Mesenchymal stem cell (in vitro differentiated cells and primary cell): Measurements from ENCODE around the gene SMIM8.
"Not testable (repeated sequence)": the region's sequence is repeated elsewhere in the genome, so short reads cannot be mapped to it uniquely, and the experiment has no call there.

Experiments
- DNase-seq: peaks from one replicate; pipeline ENCODE4 v3.0.0-alpha.2; 2013
- H2AFZ ChIP-seq: one replicate; pipeline ENCODE4 v1.6.1; 2013; ENCODE audit warnings: low read depth, mild to moderate bottlenecking, control low read depth, inconsistent platforms, low read length, moderate library complexity
- H2AK5ac ChIP-seq: 2 replicates; pipeline ENCODE4 v1.6.1; 2013; ENCODE audit warnings: low read length, moderate library complexity, mild to moderate bottlenecking, inconsistent platforms; ENCODE audit not compliant: severe bottlenecking
- H2BK120ac ChIP-seq: one replicate; pipeline ENCODE4 v1.6.1; 2013; ENCODE audit warnings: low read depth, mild to moderate bottlenecking, inconsistent platforms, low read length, moderate library complexity
- H2BK12ac ChIP-seq, 2 experiments: one replicate each; pipeline ENCODE4 v1.6.1; 2013; ENCODE audit warnings: inconsistent platforms in 2 of 2, low read length in 2 of 2, mild to moderate bottlenecking in 2 of 2, moderate library complexity in 2 of 2, control low read depth in 1 of 2
- H2BK15ac ChIP-seq: one replicate; pipeline ENCODE4 v1.6.1; 2013; ENCODE audit warnings: mild to moderate bottlenecking, low read depth, inconsistent platforms; ENCODE audit not compliant: poor library complexity, severe bottlenecking
- H2BK5ac ChIP-seq: 2 replicates; pipeline ENCODE4 v1.6.1; 2013; ENCODE audit warnings: low read depth, mild to moderate bottlenecking, low read length, control low read depth, inconsistent platforms; ENCODE audit not compliant: poor library complexity, severe bottlenecking
- H3K14ac ChIP-seq, 2 experiments: one replicate each; pipeline ENCODE4 v1.6.1; 2013; ENCODE audit warnings: inconsistent platforms in 2 of 2, low read length in 2 of 2, control low read depth in 1 of 2, mild to moderate bottlenecking in 1 of 2, moderate library complexity in 1 of 2
- H3K18ac ChIP-seq, 2 experiments: one replicate each; pipeline ENCODE4 v1.6.1; 2013; ENCODE audit warnings: inconsistent platforms in 2 of 2, low read length in 2 of 2, control low read depth in 1 of 2, low read depth in 1 of 2, mild to moderate bottlenecking in 1 of 2
- H3K23ac ChIP-seq, 2 experiments: one replicate each; pipeline ENCODE4 v1.6.1; 2013; ENCODE audit warnings: inconsistent platforms in 2 of 2, low read length in 2 of 2, mild to moderate bottlenecking in 2 of 2, moderate library complexity in 2 of 2, control low read depth in 1 of 2
- H3K27ac ChIP-seq: 2 replicates; pipeline ENCODE4 v1.5.1; 2013; ENCODE audit warnings: mild to moderate bottlenecking, moderate library complexity, low read length, control low read depth, inconsistent platforms; ENCODE audit not compliant: poor library complexity, severe bottlenecking
- H3K27me3 ChIP-seq, 2 experiments: 2 replicates each; pipeline versions ENCODE4 v1.6.1 to v1.7.0; 2013; ENCODE audit warnings: low read length in 2 of 2, mild to moderate bottlenecking in 2 of 2, moderate library complexity in 2 of 2, control low read depth in 1 of 2, inconsistent platforms in 1 of 2; ENCODE audit not compliant: control insufficient read depth in 1 of 2, insufficient read depth in 1 of 2
- H3K36me3 ChIP-seq, 2 experiments: 2 replicates each; pipeline versions ENCODE4 v1.6.1 to v1.7.0; 2013; ENCODE audit warnings: low read length in 2 of 2, control low read depth in 1 of 2, inconsistent platforms in 1 of 2, low read depth in 1 of 2, mild to moderate bottlenecking in 1 of 2; ENCODE audit not compliant: insufficient read depth in 2 of 2, control insufficient read depth in 1 of 2
- H3K4ac ChIP-seq, 2 experiments: one replicate each; pipeline ENCODE4 v1.6.1; 2013; ENCODE audit warnings: inconsistent platforms in 2 of 2, low read length in 2 of 2, mild to moderate bottlenecking in 2 of 2, moderate library complexity in 2 of 2, control low read depth in 1 of 2, low read depth in 1 of 2
- H3K4me1 ChIP-seq: 2 replicates; pipeline ENCODE4 v1.6.1; 2013; ENCODE audit warnings: low read depth, low read length, control low read depth; ENCODE audit not compliant: control insufficient read depth, insufficient read depth
- H3K4me2 ChIP-seq: 2 replicates; pipeline ENCODE4 v1.6.1; 2013; ENCODE audit warnings: low read length, mild to moderate bottlenecking, inconsistent platforms; ENCODE audit not compliant: poor library complexity, severe bottlenecking
- H3K4me3 ChIP-seq, 2 experiments: 2 replicates each; pipeline versions ENCODE4 v1.5.1 to v1.7.0; 2013; ENCODE audit warnings: low read length in 2 of 2, mild to moderate bottlenecking in 2 of 2, control low read depth in 1 of 2, low read depth in 1 of 2; ENCODE audit not compliant: insufficient read depth in 1 of 2
- H3K79me1 ChIP-seq: replicated peaks from 2 replicates; pipeline ENCODE4 v1.6.1; 2013; ENCODE audit warnings: mild to moderate bottlenecking, control low read depth, low read length, inconsistent platforms; ENCODE audit not compliant: poor library complexity, severe bottlenecking
- H3K9ac ChIP-seq: 2 replicates; pipeline ENCODE4 v1.7.0; 2013; ENCODE audit warnings: mild to moderate bottlenecking, low read length, moderate library complexity
- H3K9me3 ChIP-seq: 2 replicates; pipeline ENCODE4 v1.7.0; 2013; ENCODE audit warnings: mild to moderate bottlenecking, low read length; ENCODE audit not compliant: control insufficient read depth
- H4K8ac ChIP-seq: one replicate; pipeline ENCODE4 v1.6.1; 2013; ENCODE audit warnings: inconsistent platforms, mild to moderate bottlenecking, low read length, moderate library complexity
- H4K91ac ChIP-seq: one replicate; pipeline ENCODE4 v1.6.1; 2013; ENCODE audit warnings: mild to moderate bottlenecking, low read length, inconsistent platforms
- WGBS: methylation state at CpG from one replicate; pipeline ENCODE4 v1.1.7; 2013; ENCODE audit warnings: mixed read lengths; 5-methylcytosine and 5-hydroxymethylcytosine counted together

Gene SMIM8

GRCh38 chr6:87315071-87315470 is 7.3 kb upstream of the SMIM8 start:
- Histone ChIP-seq H2AFZ (no peak overlapping the region), H3K79me1 (no peaks in the 10 kb centered on the region), H3K4ac (no peak overlapping the region), H3K36me3 (no peaks in the 10 kb centered on the region), H3K4me2 (no peak overlapping the region), H2AK5ac (no peak overlapping the region), H3K9ac (no peak overlapping the region), H4K91ac (no peak overlapping the region), H3K27ac (no peak overlapping the region), H4K8ac (no peak overlapping the region), H3K9me3 (no peaks in the 10 kb centered on the region), H3K23ac (no peak overlapping the region), H3K18ac (no peak overlapping the region), H2BK15ac (no peak overlapping the region), H2BK5ac (no peak overlapping the region), H2BK12ac (no peak overlapping the region), H3K4me3 (no peak overlapping the region), H3K14ac (no peak overlapping the region), H2BK120ac (no peak overlapping the region), H3K27me3 (peaks cover 25 to 49% of the 10 kb centered on the region in 2 experiments), H3K4me1 (no peaks in the 10 kb centered on the region)
- WGBS: 98% methylated on average over 3 of the region's 3 CpGs
- DNase-seq: no peak

- Histone ChIP-seq H2BK120ac (no peak overlapping the region), H3K4ac (no peak overlapping the region), H3K9me3 (no peaks in the 10 kb centered on the region), H3K27ac (no peak overlapping the region), H4K91ac (no peak overlapping the region), H3K18ac (no peak overlapping the region), H3K23ac (no peak overlapping the region), H2BK5ac (no peak overlapping the region), H3K9ac (no peak overlapping the region), H3K27me3 (peaks cover 12 to 22% of the 10 kb centered on the region in 2 experiments), H3K4me2 (no peak overlapping the region), H3K79me1 (peaks cover 5% of the 10 kb centered on the region), H4K8ac (no peak overlapping the region), H3K36me3 (no peaks in the 10 kb centered on the region), H3K14ac (no peak overlapping the region), H2BK12ac (no peak overlapping the region), H2BK15ac (no peak overlapping the region), H2AK5ac (no peak overlapping the region), H3K4me3 (no peak overlapping the region), H3K4me1 (no peaks in the 10 kb centered on the region), H2AFZ (no peak overlapping the region)
- DNase-seq: no peak
- WGBS: 100% methylated on average over 2 of the region's 3 CpGs
These were observed 3.0 kb upstream of the SMIM8 start for GRCh38 chr6:87319271-87319987.

GRCh38 chr6:87323880-87324279 is 1.5 kb downstream of the SMIM8 start:
- H4K91ac ChIP-seq, H3K9me3 ChIP-seq, H2AK5ac ChIP-seq, H3K9ac ChIP-seq, H3K18ac ChIP-seq, H3K27ac ChIP-seq, H4K8ac ChIP-seq, H3K4ac ChIP-seq, H2BK5ac ChIP-seq, H3K4me3 ChIP-seq, H3K36me3 ChIP-seq, H3K27me3 ChIP-seq, H3K14ac ChIP-seq, H2BK15ac ChIP-seq, H3K79me1 ChIP-seq, H2BK12ac ChIP-seq, H3K23ac ChIP-seq, H2BK120ac ChIP-seq, H3K4me1 ChIP-seq, H3K4me2 ChIP-seq, H2AFZ ChIP-seq, DNase-seq: not testable (repeated sequence)
- WGBS: 100% methylated on average over 1 of the region's 1 CpG

GRCh38 chr6:87330961-87331360 is 8.6 kb downstream of the SMIM8 start:
- peaks cover 1% of the 10 kb centered on the region for H3K4me1 ChIP-seq

More at GRCh38 chr6:87330961-87331360, 8.6 kb downstream of the SMIM8 start:
- Histone ChIP-seq H4K91ac (no peak overlapping the region), H3K14ac (no peak overlapping the region), H2BK120ac (no peak overlapping the region), H3K4me3 (no peak overlapping the region), H2BK15ac (no peak overlapping the region), H3K4me2 (no peak overlapping the region), H3K9ac (no peak overlapping the region), H2AK5ac (no peak overlapping the region), H2AFZ (no peak overlapping the region), H3K27ac (no peak overlapping the region), H3K23ac (no peak overlapping the region), H4K8ac (no peak overlapping the region), H2BK5ac (no peak overlapping the region), H3K36me3 (no peaks in the 10 kb centered on the region), H3K9me3 (no peaks in the 10 kb centered on the region), H2BK12ac (no peak overlapping the region), H3K27me3 (no peaks in the 10 kb centered on the region), H3K4ac (no peak overlapping the region), H3K18ac (no peak overlapping the region), H3K79me1 (peaks cover 18% of the 10 kb centered on the region)
- DNase-seq: no peak
